ENCODE measurements around the gene PHETA1.
A peak's percentile ranks its signal among the peaks of the same experiment; 100 is the strongest.
"Not testable (repeated sequence)": the region's sequence is repeated elsewhere in the genome, so short reads cannot be mapped to it uniquely, and the experiment has no call there.

PHETA1 gene

DNA sequence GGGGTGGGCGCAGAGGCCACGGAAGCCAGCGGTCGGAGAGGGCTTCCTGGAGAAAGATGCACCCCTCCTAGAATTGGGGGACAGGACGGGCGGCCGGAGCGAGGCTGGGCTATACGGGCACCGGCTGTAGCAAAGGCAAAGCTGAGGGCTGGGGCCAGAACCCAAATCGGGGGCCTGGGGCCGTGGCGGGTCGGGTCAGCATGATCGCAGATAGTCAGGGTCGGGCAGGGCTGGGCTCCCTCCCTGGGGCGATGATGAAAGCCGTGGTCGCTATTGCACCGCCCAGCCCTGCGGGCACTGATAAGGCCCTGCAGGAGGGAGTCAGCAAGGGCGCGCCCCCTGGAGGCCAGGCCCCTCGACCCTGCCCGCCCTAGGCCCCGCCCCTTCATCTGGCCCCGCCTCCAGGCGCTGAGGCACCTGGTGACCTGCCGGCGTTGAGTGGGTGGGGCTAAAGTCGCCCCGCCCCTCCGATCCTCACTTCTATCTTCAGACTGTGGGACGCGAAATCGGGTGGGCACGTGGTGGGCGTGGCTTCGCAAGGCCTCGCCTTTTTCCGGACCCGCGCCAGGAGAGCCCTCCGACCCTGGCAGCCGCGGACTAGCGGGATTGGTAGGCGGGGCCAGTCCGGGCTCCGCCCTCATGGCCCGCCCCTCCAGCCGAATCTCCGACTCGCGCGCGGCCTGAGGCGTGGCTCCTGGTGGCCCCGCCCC is 36.4 kb upstream of the PHETA1 start:
- DNase-seq = peak; percentile 90

DNA sequence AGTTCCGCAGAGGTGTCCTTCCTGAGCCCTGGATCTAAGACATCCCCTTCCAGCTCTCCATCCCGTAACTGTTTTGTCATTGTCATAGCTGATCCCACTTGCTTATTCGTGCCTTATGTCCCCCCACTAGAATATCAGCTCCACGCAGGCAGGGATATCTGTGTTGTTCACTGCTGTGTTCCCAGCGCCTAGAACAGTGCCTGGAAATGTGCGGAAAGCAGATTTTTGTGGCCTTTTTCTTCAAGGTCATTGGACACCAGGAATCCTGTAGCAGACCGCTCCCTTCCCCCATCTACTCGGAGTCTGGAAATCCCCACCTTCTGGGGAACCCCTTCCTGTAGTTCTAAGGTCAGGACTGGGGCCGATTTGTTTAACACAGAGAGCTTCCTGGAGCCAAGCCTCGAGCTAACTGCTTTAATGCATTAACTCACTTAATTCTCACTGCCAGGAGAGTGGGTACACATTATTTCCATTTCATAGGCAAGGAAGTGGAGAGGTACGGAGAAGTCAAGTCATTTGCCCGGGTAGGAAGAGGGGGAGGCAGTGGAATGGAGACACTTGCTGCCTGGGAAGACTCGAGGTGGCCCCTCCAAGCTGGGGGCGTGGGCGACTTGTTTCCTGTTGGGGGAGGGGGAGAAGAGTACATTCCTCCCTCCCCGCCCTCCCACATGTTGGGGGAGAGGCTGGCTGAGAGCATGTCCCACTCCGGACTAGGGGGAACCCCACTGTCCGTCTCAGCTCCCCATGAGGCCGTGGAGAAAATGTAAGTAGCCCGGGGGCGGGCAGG is 35.7 kb upstream of the PHETA1 start:
- DNase-seq = no peak

DNA sequence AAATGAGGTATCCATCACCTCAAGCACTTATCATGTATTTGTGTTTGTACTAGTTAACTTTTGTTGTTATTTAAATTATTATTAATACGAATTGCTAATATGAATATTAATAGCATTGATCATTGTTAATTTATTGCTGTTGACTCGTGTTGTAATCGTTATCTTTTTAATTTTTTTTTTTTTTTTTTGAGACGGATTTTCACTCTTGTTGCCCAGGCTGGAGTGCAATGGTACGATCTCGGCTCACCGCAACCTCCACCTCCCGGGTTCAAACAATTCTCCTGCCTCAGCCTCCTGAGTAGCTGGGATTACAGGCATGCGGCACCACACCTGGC is 33.6 kb upstream of the PHETA1 start:
- DNase-seq = not testable (repeated sequence)

DNA sequence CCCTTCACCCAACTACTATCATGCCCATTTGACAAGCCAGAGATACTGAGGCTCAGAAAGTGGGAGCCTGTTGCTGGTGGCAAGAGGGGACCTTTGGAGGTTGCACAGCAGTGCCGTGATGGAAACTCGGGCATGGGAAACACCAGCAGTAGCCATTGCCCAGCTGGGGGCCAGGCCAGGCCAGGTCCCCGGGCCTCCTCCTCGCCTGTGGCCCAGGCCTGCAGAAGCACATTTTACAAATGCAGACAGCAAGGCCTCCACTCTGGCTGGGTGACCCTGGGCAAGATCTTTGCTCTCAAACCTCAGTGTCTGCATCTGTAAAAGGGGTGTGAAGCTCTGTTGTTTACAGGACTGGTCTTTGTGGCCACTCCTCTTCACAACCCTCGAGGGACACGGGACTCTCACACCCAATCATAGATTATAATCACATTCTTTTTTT is 32.3 kb upstream of the PHETA1 start:
- no peak for DNase-seq

DNA sequence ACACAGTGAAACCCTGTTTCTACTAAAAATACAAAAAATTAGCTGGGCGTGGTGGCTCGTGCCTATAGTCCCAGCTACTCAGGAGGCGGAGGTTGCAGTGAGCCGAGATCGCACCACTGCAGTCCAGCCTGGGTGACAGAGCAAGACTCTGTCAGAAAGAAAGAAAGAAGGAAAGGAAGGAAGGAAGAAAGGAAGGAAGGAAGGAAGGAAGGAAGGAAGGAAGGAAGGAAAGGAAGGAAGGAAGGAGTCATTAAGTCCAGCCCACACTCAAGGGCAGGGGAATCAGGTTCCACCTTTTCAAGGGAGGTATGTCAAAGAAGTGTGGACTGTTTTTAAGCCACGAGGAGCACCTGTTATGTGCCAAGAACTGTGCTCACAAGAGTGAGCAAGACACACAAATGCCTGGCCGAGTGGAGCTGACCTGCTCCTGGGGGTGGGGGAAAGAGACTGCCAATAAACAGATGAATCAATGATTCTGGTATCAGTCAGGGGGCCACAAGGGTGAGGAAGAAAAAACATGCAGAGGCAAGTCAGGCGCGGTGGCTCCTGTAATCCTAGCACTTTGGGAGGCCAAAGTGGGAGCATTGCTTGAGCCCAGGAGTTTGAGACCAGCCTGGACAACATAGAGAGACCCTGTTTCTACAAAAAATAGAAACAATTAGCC is 31.0 kb upstream of the PHETA1 start:
- not testable (repeated sequence) for DNase-seq

DNA sequence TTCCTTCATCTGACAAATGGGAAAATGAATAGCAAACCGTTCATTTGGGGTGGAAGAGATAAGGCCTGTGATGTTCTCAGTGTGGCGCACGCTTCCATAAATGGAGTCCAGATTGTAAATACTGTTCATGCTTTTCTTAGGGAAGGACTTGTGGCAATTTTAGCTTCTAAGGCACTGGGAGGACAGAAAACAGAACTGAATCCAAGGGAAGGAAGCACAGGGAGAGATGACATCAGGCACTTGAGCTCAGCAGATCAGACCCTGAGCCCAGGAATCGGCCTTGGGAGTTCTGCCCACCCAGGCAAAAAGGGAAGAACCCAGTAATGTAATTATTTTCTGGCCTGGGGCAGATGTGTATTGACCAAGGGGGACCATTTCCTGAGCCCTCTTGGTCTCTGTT is 29.6 kb upstream of the PHETA1 start:
- DNase-seq = no peak

DNA sequence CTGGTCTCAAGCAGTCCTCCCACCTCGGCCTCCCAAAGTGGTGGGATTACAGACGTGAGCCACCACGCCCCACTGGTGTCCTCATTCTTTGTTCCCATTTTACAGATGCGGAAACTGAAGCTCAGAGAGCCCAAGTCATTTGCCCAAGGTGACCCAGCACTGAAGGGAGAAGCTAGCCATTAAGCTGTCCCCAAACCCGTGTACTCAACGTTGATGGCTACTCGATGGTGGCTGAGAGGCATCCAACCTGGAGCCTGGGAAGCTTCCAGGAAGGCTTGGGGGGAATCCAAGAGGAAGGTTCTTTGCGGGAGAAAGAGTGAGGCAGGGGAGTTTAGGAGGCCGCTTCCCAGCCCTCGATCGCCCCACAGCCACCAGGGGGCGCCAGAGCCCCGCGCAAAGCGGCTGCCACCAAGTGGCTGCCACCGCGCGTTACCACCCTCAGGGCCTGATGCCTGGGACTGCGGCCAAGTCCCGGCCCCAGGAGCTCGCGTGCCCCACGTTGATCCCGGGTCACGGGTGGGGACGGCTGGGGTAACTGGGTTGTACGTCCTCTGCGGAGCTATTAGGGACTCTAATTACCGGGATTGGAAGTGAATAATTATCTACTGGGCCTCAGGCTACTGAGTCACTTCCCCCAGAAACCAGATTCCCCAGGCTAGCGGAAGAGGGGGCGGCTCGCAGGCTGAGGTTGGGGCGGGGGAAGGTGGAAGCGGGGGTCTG is 28.0 kb upstream of the PHETA1 start:
- peak; percentile 3 for DNase-seq

DNA sequence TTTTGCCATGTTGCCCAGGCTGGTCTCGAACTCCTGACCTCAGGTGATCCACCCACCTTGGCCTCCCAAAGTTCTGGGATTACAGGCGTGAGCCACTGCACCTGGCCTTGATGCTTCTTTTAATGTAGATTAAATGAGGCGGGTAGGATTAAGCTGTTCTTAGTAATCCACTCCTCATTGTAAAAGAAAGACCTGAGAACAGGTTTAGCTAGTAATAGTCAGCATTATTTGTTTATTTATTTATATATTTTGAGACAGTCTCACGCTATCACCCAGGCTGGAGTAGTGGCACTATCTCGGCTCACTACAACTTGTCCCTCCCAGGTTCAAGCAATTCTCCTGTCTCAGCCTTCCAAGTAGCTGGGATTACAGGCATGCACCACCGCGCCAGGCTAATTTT is 27.4 kb upstream of the PHETA1 start:
- DNase-seq = not testable (repeated sequence)

DNA sequence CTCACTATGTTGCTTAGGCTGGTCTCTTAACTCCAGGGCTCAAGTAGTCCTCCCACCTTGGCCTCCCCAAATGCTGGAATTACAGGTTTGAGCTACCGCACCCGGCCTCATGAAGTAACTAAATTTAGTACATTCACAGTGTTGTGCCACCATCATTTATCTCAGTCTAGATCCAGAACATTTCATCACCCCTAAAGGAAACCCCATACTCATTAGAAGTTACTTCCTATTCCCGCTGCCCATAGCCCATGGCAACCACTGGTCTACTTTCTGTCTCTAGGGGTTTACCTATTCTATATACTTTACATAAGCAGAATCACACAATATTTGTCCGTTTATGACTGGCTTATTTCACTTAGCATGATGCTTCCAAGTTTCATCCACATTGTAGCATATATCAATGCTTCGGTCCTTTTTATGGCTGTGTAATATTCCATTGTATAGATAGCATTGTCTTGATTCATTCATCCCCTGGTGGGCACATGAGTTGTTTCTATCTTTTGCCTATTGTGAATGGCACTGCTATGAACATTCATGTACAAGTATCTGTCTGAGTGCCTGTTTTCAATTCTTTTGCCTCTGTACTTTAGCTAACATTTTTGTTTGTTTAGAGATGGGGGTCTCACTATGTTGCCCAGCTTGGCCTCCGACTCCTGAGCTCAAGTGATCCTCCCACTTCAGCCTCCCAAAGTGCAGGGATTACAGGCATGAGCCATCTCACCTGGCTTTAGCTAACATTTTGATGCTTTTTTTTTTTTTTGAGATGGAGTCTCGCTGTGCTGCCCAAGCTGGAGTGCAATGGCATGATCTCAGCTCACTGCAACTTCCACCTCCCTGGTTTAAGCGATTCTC is 26.7 kb upstream of the PHETA1 start:
- DNase-seq = no peak

DNA sequence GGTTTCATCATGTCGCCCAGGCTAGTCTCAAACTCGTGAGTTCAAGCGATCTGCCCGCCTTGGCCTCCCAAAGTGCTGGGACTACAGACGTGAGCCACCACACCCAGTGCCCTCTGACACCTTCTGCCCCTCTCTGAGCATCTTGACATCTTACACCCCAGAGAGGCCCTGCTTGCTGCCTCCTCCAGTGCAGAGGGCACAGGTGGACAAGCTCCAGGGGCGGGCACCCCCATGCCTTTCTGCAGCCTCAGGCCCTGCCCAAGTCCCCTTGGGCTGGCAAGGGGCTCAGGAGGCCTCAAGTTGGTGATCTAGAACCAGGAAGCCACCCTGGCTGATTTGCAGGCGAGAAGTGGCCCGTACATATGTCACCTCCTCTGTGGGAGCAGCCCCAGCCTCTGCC is 25.6 kb upstream of the PHETA1 start:
- DNase-seq = no peak

DNA sequence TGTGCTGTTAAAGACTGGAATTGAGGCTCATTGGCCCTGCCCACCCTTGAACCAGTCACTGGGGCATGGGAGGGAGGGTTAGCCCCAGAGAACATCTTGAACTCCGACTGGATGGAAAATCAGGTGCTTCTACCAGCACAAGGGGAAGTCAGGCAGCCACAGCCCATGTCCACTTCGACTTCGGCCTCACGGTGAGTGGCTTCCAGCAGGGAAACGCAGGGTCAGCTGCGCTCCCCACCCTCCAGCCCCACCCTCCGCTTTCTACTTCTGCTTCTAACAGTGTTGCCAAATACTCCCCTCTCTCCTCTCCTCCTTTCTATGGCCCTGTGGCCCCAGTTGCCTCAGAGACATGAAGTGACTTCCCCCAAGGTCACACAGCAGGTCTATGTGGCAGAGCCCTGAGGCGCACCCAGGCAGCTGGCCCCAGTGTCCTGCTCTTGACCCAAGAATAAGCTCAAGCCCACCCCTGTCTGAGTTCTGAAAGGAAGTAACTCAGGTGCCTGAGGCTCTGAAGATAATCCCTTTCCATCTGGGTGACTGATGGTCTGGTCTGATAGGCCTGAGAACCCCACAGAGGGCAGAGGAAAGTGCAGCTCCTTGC is 24.9 kb upstream of the PHETA1 start:
- no peak for DNase-seq

DNA sequence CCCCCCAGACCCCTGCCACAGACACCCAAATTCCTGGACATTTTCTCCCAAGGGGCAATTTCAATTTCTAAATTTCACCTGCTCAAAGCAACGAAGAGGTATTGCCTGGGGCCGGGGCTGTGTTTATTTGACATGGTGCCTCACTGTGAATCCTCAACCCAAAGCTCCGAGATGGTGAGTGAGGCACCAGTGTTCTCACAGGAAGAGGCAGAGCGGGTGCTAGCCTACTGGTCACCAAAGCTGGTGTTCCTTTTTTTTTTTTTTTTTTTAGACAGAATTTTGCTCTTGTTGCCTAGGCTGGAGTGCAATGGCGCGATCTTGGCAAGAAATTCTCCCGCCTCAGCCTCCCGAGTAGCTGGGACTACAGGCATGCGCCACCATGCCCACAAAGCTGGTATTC is 22.0 kb upstream of the PHETA1 start:
- DNase-seq = no peak

DNA sequence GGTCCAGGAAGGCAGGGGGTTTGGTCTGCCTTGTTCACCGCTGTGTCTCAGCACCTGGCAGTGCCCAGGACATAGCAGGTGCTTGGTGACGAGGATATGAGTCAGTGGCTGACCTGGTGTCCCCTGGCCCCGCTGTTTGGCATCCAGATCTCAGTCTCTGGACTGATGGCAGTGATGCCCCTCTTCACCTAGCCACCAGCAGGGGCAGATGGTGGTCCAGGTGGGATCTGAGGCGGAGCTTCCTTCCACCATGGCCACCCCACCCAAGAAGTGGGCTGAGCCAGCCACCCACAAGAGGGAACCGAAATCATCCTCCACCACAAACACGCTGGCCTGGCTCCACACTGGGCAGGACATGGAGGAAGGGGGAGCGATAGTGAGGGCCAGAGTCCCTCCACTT is 20.7 kb upstream of the PHETA1 start:
- DNase-seq = no peak

DNA sequence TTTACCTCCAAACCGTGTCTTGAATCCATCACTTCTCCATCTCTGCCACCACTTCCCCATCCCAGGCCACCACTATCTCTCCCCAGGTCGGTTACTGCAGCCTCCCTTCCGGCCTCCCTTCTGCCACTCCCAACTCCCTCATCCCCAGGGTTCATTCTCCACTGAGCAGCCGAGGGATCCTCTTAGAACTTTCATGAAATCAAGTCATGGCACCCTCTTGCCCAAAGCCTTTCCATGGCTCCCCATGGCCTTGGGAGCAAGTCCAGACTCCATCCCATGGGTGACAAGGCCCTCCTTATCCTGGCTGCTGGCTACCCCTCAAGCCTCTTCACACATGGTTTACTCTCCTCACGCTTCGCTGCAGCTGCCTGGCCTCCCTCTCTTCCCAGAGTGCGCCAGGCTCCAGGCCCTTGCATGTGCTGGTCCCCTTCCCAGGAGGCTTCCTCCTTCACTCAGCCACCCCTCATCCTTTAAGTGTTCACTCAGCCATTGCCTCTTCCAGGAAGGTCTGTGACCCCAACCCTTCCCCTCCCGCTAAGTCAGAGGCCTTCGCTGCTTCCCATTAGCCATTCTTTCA is 18.9 kb upstream of the PHETA1 start:
- DNase-seq = no peak

DNA sequence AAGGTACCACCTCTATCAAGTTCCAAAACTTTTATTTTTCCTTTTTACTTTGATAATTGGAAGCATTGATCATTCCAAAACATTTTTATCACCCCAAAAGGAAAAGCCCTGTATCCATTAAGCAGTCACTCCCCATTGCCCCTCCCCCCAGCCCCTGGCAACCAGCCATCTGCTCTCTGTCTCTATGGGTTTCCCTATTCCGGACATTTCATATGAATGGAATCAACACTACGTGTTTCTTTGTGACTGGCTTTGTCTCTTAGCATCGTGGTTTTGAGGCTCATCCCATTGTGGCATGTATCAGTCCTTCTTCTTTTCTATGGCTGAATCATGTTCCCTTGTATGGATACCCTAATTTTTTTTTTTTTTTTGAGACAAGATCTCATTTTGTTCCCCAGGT is 18.0 kb upstream of the PHETA1 start:
- DNase-seq = no peak

DNA sequence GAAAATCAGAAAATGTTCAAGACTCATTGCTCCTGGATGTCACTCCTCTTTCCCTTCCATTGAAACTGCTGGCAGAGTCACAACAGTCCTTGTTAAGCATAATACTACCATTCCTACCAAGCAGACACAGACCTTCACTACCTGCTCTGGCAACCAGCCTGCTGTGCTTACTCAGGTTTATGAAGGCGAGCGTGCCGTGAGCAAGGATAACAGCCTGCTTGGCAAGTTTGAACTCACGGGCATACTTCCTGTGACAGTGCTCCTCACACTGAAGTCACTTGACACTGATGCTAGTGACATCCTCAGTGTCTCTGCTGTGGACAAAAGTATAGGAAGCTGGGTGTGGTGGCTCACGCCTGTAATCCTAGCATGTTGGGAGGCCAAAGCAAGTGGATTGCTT is 15.7 kb upstream of the PHETA1 start:
- no peak for DNase-seq

DNA sequence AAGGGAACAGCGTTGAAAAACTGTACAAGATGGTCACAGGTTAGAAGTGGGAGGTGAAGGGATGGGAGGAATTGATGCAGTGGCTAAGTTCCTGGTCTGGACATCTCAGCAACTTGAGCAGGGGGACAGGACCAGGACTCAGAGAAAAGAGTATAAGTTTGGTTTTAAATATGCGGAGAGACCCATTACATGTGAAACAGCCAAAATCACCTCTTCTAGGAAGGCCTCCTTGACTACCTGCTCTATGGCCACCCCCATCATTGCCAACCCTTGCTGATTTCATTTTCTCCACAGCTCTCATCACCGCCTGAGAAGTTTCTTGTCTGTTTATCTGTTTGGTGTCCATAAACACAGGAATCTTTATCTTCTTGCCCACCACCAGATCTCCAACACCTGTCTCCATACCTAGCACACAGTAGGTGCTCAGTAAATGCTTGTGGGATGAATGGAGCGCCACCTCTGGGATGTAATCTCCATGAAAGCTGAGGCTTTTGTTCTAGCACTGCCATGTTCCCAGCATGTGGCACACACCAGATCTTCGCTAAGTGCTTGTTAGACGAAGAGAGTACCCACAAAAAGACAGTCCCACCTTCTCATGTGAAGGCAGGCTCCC is 11.2 kb upstream of the PHETA1 start:
- no peak for DNase-seq

DNA sequence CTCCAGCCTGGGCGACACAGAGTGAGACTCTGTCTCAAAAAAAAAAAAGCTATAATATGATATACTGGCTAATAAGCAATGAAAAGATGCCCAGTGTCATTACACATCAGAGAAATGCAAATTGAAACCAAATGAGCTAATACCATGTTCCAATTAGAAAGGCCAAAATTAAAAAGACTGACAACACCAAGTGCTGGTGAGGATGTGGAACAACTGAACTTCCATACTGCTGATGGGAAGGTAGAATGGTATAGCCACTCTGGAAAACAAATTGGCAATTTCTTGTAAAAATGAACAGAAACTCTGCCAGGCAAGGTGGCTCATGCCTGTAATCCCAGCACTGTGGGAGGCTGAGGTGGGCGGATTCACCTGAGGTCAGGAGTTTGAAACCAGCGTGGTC is 8.5 kb upstream of the PHETA1 start:
- no peak for DNase-seq

DNA sequence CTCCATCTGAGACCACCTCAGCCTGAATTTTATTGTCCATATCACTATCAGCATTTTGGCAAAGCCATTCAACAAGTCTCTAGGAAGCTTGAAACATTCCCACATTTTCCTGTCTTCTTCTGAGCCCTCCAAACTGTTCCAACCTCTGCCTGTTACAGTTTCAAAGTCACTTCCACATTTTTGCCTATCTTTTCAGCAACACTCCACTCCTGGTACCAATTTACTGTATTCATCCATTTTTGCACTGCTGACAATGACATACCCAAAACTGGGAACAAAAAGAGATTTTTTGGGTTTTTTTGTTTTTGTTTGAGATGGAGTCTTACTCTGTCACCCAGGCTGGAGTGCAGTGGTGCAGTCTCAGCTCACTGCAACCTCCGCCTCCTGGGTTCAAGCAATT is 4.3 kb upstream of the PHETA1 start:
- DNase-seq = not testable (repeated sequence)

DNA sequence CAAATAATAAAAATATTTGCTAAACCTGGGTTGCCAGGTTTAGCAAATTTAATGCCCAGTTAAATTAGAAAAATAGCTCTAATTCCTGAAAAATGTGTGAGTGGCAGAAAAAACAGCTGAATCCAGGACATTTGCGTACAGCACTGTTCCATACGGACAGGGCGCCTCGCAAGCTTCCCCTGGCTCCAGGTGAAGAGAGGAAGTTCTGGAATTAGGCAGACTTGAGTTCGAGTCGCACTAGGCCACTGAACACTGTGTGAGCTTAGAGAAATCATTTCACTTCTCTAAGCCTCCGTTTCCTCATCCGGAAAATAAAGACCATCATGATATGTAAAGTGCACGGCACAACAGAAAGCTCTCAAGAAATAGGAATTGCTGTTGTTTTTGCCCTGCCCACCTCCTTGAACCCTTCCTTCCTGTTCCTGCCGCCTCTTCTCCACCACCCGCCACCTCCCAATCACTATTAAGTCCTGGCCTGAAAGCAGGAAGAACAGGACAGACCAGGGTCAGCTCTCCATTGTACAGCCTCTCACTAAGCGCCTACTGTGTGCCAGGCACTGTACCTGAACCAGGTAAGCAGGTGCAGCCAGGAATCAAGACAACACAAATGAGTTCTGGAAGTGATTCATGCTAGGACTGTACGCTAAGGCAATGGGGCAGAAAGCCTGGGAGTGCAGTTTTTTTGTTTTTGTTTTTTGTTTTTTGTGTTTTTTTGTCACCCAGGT is 763 bp upstream of the PHETA1 start:
- DNase-seq = no peak
